Left forelimb (tissue), 1 donor: ENCODE data around the gene PHF19.

Experiments used
- DNase-seq: peaks from one replicate; pipeline ENCODE4 v3.0.0-alpha.2; 2018; ENCODE audit warnings: low spot score

Gene PHF19

DNA sequence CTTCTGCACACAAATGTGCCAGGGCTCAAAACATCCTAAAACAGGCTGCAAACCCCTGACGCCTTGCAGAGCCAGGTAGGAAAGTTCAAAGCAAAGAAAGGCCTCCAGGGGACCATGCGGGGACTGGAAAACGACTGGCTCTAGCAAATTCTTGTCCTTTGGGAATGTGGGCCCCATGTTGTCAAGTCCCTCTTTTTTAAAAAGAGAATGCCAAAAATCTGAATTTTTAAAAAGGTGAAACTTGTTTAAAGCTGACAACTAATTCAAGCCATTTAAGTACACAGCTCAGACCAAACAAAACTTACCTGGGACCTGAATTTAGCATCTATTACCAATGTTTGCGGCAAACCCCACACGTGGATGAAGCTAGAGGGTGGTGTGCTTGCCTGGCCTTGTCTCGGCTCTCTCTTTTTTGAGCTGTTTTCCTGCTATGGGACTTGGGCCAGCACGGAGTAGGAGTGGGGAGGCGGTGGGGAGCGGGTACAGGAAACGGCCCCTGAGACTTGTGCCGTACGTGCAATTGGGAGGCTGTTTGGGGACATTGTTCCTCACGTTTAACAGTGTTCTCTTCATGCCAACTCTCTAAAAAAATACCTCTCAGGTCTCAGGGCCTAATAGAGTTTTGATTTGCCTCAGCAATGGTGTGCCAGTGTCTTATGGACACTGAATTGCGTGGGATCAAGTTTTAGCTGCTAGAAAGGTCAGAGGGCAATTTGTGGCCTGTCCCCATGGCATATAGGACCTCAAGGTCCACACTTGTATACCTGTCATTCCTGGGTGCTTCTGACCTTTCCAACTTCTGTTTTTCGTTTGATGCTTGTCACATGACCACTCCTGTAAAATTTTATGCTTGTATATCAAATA is 15.1 kb upstream of the PHF19 start:
- DNase-seq: no peak

DNA sequence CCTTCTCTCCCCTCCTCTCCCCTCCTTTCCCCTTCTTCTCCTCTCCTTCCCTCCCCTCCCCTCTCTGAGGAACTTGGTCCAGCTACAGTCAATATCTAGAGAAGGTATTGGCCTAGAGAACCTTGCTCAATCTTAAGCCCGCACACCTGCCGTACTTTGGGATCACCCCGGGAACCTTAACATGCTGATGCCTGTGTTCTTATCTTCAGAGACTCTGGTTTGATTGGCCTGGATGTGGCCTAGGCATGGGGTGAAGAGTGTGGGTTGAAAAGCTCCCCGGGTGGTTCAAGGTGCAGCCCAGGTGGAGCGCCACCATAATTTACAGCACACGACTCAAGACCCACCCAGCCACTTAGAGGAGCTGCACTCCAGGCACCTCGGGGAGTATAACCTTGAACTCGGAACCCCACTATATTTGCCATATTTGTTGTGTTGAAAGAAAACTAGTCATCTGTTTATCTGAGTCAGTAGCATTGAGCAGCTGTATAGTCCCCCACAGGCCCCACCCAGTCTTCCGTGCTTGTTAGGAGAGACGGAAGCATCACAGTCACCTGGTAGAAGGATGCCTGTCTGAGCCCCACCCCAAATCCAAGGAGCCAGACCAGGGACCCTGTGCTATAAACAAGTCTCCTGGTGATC is 14.4 kb upstream of the PHF19 start:
- DNase-seq: no peak

DNA sequence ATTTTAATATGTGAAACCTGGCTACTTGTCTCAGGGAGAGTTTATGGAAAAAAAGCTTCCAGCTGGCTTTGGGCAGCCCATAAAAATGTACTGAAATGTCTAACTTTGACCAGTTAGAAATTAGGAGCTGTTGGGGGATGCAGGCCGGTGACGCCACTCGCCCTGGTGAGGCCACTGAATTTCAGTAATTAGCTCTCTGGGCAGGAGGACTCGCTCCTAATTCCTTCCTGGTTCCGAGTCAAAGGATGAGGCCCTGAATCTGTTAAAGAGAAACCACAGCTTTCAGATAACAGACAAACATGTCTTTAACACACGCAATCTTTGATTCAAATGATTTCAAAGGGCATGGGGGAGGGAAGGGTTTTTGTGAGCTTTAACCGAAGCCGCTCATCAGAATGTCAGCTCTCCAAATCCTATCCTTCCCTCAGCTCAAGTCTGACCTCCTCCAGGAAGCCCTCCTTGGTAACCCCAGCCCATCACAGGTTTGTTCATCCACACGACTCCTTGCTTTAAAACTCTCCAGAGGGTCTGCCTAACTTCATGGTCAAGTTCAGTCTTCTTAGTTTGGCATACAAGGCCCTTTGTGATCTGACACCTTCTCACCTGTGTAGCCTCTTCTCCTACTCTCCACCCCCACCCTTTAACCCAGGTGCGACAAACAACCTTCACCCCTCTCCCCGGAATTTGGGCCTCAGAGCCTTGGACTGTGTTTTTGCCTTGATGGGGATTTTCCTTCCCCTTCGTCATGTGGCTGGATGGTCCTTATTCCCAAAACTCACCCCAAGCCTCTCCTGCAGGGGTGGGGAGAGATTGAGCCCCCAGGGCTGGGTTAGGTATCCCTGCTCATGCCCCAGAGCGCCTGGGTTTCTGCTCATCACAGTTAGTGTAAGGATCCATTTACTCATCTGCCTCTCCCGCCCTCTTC is 13.6 kb upstream of the PHF19 start:
- DNase-seq: no peak

GRCh38 chr9:120889606-120890271 is 12.8 kb upstream of the PHF19 start:
- no peak for DNase-seq

GRCh38 chr9:120888626-120889025 is 11.6 kb upstream of the PHF19 start:
- no peak for DNase-seq

DNA sequence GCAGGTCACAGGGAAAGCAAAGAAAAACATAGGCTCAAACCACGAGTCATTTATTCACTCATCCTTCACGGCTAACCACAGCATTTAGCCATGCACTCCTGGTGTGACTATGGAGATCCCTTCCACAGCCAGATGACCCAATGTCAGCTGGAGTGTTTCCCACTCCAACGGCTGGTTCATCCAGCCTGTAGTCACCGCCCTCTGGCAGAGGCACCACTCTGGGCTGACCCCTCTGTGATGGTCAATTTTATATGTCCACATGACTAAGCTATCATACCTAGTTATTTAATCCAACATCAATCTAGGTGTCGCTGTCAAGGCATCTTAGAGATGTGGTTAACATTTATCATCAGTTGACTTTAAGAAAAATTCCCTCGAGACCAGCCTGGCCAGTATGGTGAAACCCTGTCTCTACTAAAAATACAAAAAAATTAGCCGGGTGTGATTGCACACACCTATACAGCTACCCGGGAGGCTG is 9.5 kb upstream of the PHF19 start:
- no peak for DNase-seq

GRCh38 chr9:120885958-120886357 is 9.0 kb upstream of the PHF19 start:
- DNase-seq: no peak

GRCh38 chr9:120885457-120885856 is 8.5 kb upstream of the PHF19 start:
- DNase-seq: no peak

DNA sequence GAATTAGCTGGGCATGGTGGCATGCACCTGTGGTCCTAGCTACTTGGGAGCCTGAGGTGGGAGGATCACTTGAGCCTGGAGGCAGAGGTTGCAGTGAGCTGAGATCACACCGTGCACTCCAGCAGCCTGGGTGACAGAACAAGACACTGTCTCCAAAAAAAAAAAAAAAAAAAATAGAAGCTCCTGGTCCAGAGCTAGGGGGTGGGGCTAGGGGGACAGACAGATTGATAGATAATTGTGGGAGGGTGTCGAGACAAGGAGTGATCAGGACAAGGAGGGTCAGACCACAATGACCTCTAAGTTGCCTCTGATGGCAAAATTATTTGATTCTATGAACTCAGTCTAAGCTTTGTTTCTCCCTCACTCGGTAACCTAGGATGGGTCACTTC is 6.6 kb upstream of the PHF19 start:
- no peak for DNase-seq

- no peak for DNase-seq
Observed at GRCh38 chr9:120882935-120883607, 6.1 kb upstream of the PHF19 start.

- no peak for DNase-seq
Observed at GRCh38 chr9:120879446-120879845, 2.5 kb upstream of the PHF19 start.

DNA sequence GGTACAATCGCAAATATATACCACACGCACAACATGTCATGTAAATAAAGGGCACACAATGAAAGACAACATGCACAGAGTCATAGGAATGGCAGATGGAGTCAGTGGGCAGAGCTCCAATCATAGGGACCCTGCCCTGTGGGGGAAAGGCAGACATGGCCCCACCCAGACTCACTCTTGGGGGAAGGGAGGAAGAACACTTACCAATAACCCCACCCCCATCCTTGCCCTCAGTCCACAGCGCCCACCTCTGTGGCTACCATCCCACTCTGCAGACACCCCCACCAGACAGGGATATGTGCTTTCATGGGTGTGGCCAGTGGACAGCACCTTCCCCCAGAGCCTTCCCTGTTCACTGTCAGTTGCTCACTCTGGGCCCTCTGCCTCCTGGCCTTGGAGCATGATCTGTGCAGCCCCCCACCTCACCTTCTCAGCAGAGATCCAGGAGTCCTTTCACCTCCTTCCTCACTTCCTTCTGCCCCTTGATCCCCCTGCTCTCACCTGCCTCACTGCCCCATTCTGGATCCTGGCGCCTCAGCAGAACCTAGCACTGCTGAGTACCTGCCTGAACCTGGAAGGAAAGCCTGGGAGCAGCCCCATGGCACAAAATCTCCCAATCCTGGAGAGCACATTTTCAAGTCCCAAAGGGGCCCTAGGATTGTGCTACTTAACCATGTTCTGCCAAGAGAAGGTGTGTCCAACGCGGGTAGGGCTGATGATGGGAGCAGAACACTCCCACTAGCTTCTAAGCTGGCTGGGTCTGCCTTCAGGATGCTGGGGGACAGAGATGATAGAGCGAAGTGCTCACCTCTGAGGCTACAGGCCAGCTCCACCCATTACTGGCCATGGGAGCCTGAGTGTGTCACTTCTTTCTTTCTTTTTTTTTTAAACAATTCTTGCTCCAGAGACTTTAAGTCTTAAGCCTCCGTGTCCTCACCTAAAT is 1.5 kb upstream of the PHF19 start:
- no peak for DNase-seq

GRCh38 chr9:120877276-120878034 is 467 bp upstream of the PHF19 start:
- DNase-seq: peak; percentile 85

- DNase-seq: peak; percentile 88
Observed at GRCh38 chr9:120875954-120876841, 790 bp downstream of the PHF19 start.

DNA sequence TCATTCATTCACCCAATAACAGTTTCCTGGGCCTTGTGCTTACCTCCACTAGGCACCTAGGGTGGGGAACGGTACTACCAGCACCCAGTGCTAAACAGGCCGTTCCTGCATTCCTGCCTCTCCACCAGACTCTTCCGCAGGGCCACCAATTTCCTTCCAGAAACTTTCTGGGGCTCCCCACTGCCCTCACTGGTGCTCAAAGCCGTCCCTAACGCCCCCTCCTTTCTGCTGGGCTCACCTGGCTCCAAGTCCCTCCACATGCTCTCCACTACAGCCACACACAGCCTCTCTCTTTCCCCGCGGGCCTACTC is 1.4 kb downstream of the PHF19 start:
- no peak for DNase-seq

- DNase-seq: no peak
Observed at GRCh38 chr9:120875195-120875565, 1.8 kb downstream of the PHF19 start.

DNA sequence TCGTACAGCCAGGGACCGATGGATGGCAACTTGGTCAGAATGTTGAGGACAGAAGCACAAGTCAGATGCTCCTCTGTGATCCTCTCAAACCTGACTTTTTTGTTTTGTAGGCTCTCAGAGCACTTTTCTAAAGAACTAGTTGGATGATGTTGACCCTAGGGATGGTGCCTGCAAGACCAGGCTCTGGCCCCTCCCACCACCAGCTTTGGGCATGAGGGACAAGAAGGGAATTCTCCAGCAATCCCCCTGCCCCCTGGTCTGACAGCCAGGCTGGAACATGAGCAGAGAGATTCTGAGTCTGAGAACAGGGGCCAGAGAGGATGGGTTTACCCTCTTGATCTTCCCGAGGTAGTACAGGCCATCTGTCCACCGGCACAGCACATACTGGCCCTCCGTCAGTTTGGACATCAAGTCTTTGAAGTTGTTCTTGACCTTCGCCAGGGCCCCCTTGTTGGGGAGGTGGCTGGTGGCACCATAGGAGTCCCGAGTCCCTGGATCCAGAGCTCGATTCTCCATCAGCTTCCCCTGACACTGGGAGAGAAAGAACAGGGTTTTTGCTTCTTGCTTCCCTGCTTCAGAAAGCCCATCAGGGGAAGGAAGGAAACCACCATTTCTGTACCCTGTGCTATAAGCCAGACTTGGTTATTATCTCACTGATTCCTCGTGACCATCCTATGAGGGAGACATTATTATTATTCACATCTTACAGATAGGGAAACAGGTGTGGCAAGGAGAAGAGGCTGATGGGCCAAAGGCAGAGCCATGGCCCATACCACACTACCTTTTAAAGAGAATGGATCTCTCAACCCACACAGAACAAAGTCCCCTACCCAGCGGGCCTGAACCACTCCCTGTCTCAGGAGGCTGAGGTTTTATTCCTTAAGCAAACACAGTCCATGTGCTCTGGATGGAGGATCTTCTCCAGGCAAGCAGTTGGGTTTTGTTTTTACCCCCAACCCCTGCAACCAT is 2.5 kb downstream of the PHF19 start:
- DNase-seq: no peak
